Measurements from ENCODE around the gene PLPP1.

DNA sequence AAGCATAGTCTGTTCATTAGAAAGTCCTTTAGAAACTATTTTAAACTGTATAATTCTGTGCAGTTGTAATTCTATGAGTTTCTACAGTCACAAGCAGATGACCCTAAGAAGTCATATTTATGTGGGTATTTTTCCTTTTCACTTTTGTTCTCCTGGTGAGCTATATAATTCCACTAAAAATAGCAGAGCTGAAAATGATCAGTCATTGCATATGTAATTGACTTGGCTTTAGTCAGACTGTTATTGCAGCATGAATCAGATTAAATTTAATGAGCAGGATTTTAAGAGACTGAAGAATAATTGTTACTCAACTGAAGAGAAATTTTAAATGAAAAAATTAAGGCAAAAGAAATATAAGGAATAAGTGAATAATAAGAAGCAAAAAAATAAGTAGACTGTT lies 118.5 kb downstream of the PLPP1 start:
- TF ChIP-seq, protein P1, sequence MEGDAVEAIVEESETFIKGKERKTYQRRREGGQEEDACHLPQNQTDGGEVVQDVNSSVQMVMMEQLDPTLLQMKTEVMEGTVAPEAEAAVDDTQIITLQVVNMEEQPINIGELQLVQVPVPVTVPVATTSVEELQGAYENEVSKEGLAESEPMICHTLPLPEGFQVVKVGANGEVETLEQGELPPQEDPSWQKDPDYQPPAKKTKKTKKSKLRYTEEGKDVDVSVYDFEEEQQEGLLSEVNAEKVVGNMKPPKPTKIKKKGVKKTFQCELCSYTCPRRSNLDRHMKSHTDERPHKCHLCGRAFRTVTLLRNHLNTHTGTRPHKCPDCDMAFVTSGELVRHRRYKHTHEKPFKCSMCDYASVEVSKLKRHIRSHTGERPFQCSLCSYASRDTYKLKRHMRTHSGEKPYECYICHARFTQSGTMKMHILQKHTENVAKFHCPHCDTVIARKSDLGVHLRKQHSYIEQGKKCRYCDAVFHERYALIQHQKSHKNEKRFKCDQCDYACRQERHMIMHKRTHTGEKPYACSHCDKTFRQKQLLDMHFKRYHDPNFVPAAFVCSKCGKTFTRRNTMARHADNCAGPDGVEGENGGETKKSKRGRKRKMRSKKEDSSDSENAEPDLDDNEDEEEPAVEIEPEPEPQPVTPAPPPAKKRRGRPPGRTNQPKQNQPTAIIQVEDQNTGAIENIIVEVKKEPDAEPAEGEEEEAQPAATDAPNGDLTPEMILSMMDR (IDR thresholded peaks at IDR 0.05), result no peak
- TF ChIP-seq EZH2 (IDR thresholded peaks at IDR 0.05), result no peak
